Neural cell (in vitro differentiated cells): ENCODE measurements around the gene NRARP.

Source experiments
- EZH2 ChIP-seq: fragments of 200-600, 300-800 bp; shearing (Covaris generic), sonication (generic); IDR thresholded peaks from 2 replicates; pipeline ENCODE4 v1.6.1; 2014; ENCODE audit warnings: antibody characterized with exemption, low read length, borderline replicate concordance, mild to moderate bottlenecking; ENCODE audit not compliant: insufficient read depth, poor library complexity, severe bottlenecking
- MXI1 ChIP-seq: fragments of 450-650 bp; conservative IDR thresholded peaks from 2 replicates; pipeline ENCODE4 v1.6.1; 2014; ENCODE audit warnings: antibody characterized with exemption, mild to moderate bottlenecking; ENCODE audit not compliant: poor library complexity, severe bottlenecking
- TAF1 ChIP-seq: IDR thresholded peaks from 2 replicates; pipeline ENCODE4 v1.6.1; 2012; ENCODE audit warnings: low read depth
- TF ChIP-seq, protein P1 (sequence below): fragments of 450-650 bp; IDR thresholded peaks from 2 replicates; pipeline ENCODE4 v1.5.1; 2014; ENCODE audit warnings: antibody characterized with exemption, mild to moderate bottlenecking, moderate library complexity; ENCODE audit not compliant: poor library complexity, severe bottlenecking

DNA sequence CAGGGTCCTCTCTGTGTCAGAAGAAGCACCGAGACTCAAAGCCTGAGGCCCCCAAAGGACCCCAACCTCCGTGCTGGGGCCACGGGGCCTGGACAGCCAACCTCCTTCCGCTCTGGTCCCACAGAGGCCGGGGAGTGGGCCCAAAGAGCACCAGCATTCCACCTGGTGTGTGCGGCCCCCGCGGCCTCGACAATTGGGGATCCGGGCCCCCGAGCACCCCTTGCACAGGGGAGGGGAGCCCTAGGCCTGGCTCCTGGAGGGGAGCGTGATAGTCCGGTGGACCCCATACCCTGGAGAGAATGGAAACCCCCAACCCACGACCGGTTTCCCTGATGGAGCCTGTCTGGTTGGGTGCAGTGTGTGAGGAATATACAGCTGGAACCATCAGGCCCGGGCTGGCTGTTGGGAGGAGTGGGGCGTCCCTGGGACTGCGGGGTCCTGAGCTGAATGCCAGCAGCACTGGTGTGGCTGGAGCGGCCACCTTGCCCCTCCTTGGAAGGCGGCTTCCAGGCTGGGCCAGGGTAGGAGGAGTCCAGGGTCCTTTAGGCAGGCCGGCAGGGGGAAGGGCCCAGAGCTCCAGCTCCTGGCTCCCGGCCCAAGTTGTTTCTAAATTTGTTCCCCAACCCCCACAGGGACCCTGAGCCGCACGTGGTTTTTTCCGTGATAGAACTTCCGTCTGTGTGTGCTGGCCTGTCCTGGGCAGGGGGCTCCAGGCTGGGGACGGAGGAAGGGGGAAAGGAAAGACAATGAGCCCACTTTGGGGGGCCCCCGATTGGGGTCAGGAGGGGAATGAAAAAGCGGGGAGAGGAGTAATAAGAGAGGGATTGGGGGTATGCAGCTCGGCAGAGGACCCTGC, 25.4 kb downstream of the NRARP start:
- no peak for TF ChIP-seq TAF1
- TF ChIP-seq, protein P1, sequence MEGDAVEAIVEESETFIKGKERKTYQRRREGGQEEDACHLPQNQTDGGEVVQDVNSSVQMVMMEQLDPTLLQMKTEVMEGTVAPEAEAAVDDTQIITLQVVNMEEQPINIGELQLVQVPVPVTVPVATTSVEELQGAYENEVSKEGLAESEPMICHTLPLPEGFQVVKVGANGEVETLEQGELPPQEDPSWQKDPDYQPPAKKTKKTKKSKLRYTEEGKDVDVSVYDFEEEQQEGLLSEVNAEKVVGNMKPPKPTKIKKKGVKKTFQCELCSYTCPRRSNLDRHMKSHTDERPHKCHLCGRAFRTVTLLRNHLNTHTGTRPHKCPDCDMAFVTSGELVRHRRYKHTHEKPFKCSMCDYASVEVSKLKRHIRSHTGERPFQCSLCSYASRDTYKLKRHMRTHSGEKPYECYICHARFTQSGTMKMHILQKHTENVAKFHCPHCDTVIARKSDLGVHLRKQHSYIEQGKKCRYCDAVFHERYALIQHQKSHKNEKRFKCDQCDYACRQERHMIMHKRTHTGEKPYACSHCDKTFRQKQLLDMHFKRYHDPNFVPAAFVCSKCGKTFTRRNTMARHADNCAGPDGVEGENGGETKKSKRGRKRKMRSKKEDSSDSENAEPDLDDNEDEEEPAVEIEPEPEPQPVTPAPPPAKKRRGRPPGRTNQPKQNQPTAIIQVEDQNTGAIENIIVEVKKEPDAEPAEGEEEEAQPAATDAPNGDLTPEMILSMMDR: no peak
- no peak for TF ChIP-seq MXI1
- TF ChIP-seq EZH2: no peak
